Lung (tissue), 12 donors: ENCODE data around the gene KCNE4. TPM values are rescaled to one million over a fixed set of nuclear protein-coding genes. Genes with fewer than 3 reads are reported as not detected.

Source experiments
- ATAC-seq: fragments of 200-7000 bp; cut with Tn5 transposase; one replicate; pipeline ENCODE4 v1.9.1; 2020; ENCODE audit warnings: moderate number of reproducible peaks; ENCODE audit not compliant: insufficient read depth, low FRiP score
- DNase-seq, 3 donors: peaks; one replicate each; pipeline ENCODE4 v3.0.0-alpha.2; 2013 to 2017
- H3K27ac ChIP-seq, 2 donors: one replicate each; pipeline ENCODE4 v1.5.1; 2013; ENCODE audit warnings: mild to moderate bottlenecking in 2 of 2, moderate library complexity in 2 of 2, control low read depth in 1 of 2, inconsistent platforms in 1 of 2, low read depth in 1 of 2, low read length in 1 of 2
- H3K27me3 ChIP-seq, 3 donors: one replicate each; pipeline ENCODE4 v1.5.1; 2013; ENCODE audit warnings: low read length in 2 of 3; ENCODE audit not compliant: control insufficient read depth in 3 of 3, insufficient read depth in 3 of 3
- H3K36me3 ChIP-seq, 4 donors: one replicate each; pipeline ENCODE4 v1.5.1; 2013; ENCODE audit warnings: low read length in 4 of 4, mild to moderate bottlenecking in 1 of 4, moderate library complexity in 1 of 4; ENCODE audit not compliant: control insufficient read depth in 4 of 4, insufficient read depth in 4 of 4
- H3K4me1 ChIP-seq, 5 donors: one replicate each; pipeline ENCODE4 v1.5.1; 2013; ENCODE audit warnings: low read length in 5 of 5, mild to moderate bottlenecking in 2 of 5, moderate library complexity in 1 of 5; ENCODE audit not compliant: control insufficient read depth in 5 of 5, insufficient read depth in 5 of 5
- H3K4me3 ChIP-seq: one replicate; pipeline ENCODE4 v1.5.1; 2013; ENCODE audit warnings: mild to moderate bottlenecking, control low read depth, moderate library complexity
- H3K9ac ChIP-seq, 2 donors: one replicate each; pipeline ENCODE4 v1.5.1; 2013; ENCODE audit warnings: low read length in 2 of 2, control low read depth in 1 of 2; ENCODE audit not compliant: insufficient read depth in 1 of 2
- H3K9me3 ChIP-seq, 4 donors: one replicate each; pipeline ENCODE4 v1.5.1; 2013; ENCODE audit warnings: low read length in 3 of 4, mild to moderate bottlenecking in 1 of 4, moderate library complexity in 1 of 4; ENCODE audit not compliant: control insufficient read depth in 4 of 4, insufficient read depth in 3 of 4
- CTCF ChIP-seq: IDR thresholded peaks from 2 replicates; pipeline ENCODE4 v1.5.1; 2012; ENCODE audit warnings: mild to moderate bottlenecking; ENCODE audit errors: control extremely low read depth, extremely low read depth
- WGBS, 2 donors: extraction: QIAGEN DNeasy Blood & Tissue Kit; methylation state at CpG; one replicate each; pipeline ENCODE4 v1.1.7; 2013; 5-methylcytosine and 5-hydroxymethylcytosine counted together
- polyA plus RNA-seq, 2 donors: library from polyadenylated mRNA; stranded (reverse); fragments of 200-250 nt; gene quantifications; one replicate each; pipeline ENCODE4 v1.2.1, GENCODE V29; 2013
- total RNA-seq, 2 donors: library from RNA; depleted of rRNA in 1 of 2; stranded (reverse); fragments of >200 nt in 1 of 2; gene quantifications; one replicate each; pipeline ENCODE4 v1.2.1, GENCODE V29; 2014 to 2021
- donor health status: control.
- donor health status: control.
- donor health status: Bipolar disorder and iron deficiency.
- donor health status: healthy.
- donor health status: DM: yes; HTN: yes; CAD: no.

The KCNE4 gene
- total and polyA plus RNA-seq, 4 donors = 0.79 to 5.3 (median 1.0) TPM

- ATAC-seq (no peak), DNase-seq (no peak)
- Histone ChIP-seq H3K27ac (no peak overlapping the region), H3K27me3 (no peaks in the 10 kb centered on the region), H3K36me3 (no peaks in the 10 kb centered on the region), H3K4me3 (no peak overlapping the region), H3K9ac (no peak overlapping the region), H3K4me1 (no peaks in the 10 kb centered on the region), H3K9me3 (no peaks in the 10 kb centered on the region)
- no peak for TF ChIP-seq CTCF
- WGBS, 2 donors = 66 to 84% methylated on average over 6 of the region's 6 CpGs
Measured at GRCh38 chr2:223075301-223076270, 23.6 kb downstream of the KCNE4 start.

GRCh38 chr2:223076573-223076972, 24.6 kb downstream of the KCNE4 start:
- ATAC-seq (no peak), DNase-seq (no peak)
- Histone ChIP-seq H3K4me3 (no peak overlapping the region), H3K4me1 (no peaks in the 10 kb centered on the region), H3K9ac (no peak overlapping the region), H3K36me3 (no peaks in the 10 kb centered on the region), H3K27ac (no peak overlapping the region), H3K27me3 (no peaks in the 10 kb centered on the region), H3K9me3 (no peaks in the 10 kb centered on the region)
- 73 to 85% methylated on average over 6 of the region's 6 CpGs for WGBS, 2 donors
- TF ChIP-seq CTCF = no peak

GRCh38 chr2:223078482-223078881, 26.5 kb downstream of the KCNE4 start:
- 91 to 92% methylated on average over 1 of the region's 1 CpG for WGBS, 2 donors

More at GRCh38 chr2:223078482-223078881, 26.5 kb downstream of the KCNE4 start:
- Histone ChIP-seq H3K27ac (no peak overlapping the region), H3K9me3 (no peaks in the 10 kb centered on the region), H3K4me3 (no peak overlapping the region), H3K27me3 (no peaks in the 10 kb centered on the region), H3K4me1 (no peaks in the 10 kb centered on the region), H3K9ac (no peak overlapping the region), H3K36me3 (no peaks in the 10 kb centered on the region)
- TF ChIP-seq CTCF = no peak
- DNase-seq (no peak), ATAC-seq (no peak)
